Activated CD4-positive, alpha-beta memory T cell treated with anti-CD3 and anti-CD28 coated beads, Interleukin-2, amount 10 ng/mL, durations not matched to agents 7 days and 5 days (primary cell): Measurements from ENCODE around the gene MBD3L5. TPM values are rescaled to one million over a fixed set of nuclear protein-coding genes. Genes with fewer than 3 reads are reported as not detected.
"Not testable (repeated sequence)": the region's sequence is repeated elsewhere in the genome, so short reads cannot be mapped to it uniquely, and the experiment has no call there.

Experiments
- CTCF ChIA-PET: fragments of 350-600 bp; sonication (Branson Sonifier 250); formaldehyde crosslinking; loops from one replicate; lab custom pipeline; 2021; ENCODE audit warnings: antibody characterized with exemption, inconsistent platforms; lab: Charles Lee
- POLR2A ChIA-PET: fragments of 350-600 bp; sonication (Branson Sonifier 250); formaldehyde crosslinking; loops from one replicate; lab custom pipeline; 2021; ENCODE audit warnings: antibody characterized with exemption; lab: Charles Lee
- DNase-seq: peaks from one replicate; pipeline ENCODE4 v3.0.0-alpha.2; 2020
- H3K27ac Mint-ChIP-seq: one replicate; pipeline ENCODE4 v1.8.0; 2021; ENCODE audit warnings: mild to moderate bottlenecking, mixed read lengths
- H3K27me3 Mint-ChIP-seq: one replicate; pipeline ENCODE4 v1.8.0; 2021; ENCODE audit warnings: mixed read lengths
- H3K36me3 Mint-ChIP-seq: one replicate; pipeline ENCODE4 v1.8.0; 2021; ENCODE audit warnings: low read depth, mixed read lengths
- H3K4me1 Mint-ChIP-seq: one replicate; pipeline ENCODE4 v1.8.0; 2021; ENCODE audit warnings: mixed read lengths
- H3K4me3 Mint-ChIP-seq: one replicate; pipeline ENCODE4 v1.8.0; 2021; ENCODE audit warnings: mild to moderate bottlenecking, mixed read lengths
- H3K9me3 Mint-ChIP-seq: one replicate; pipeline ENCODE4 v1.8.0; 2021; ENCODE audit warnings: mixed read lengths
- total RNA-seq, 2 experiments: library from RNA; stranded (reverse); gene quantifications; one replicate each; pipeline ENCODE4 v1.2.3, GENCODE V29; 2021

The MBD3L5 gene
- total RNA-seq, 2 experiments from 2014 or later, result not detected

- not testable (repeated sequence) for H3K27me3 Mint-ChIP-seq
These were observed 28.2 kb downstream of the MBD3L5 start, which contains the start of gene MBD3L3 for GRCh38 chr19:7058576-7058975. Gene MBD3L3 (minus strand): TSS chr19:7058676. CDS start chr19:7058605, 71 bp downstream.

DNA sequence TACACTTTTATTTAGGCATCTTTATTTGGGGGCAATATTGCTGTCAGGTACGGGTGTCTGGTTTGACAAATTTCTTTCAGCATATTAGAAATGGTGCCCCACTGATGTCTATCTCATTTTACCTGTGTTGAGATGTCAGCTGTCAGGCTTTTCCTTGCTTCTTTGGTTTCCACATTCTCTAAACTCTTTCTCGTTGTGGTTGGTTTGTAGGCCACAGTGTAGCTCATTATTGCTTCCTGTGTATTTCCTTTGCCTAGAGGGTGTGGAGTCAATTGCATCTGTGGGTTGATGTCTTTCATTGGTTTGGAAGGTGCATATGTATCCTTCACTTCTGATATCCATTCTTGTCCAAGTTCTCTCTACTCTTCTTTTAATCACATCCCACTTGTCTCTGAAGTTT, 29.6 kb downstream of the MBD3L5 start:
- H3K9me3 Mint-ChIP-seq, CTCF ChIA-PET, H3K4me1 Mint-ChIP-seq, H3K36me3 Mint-ChIP-seq, DNase-seq, H3K27me3 Mint-ChIP-seq, H3K27ac Mint-ChIP-seq, POLR2A ChIA-PET, H3K4me3 Mint-ChIP-seq: not testable (repeated sequence)

More at GRCh38 chr19:7058576-7058975, 28.2 kb downstream of the MBD3L5 start, which contains the start of gene MBD3L3:
- H3K9me3 Mint-ChIP-seq, H3K27ac Mint-ChIP-seq, POLR2A ChIA-PET, H3K36me3 Mint-ChIP-seq, CTCF ChIA-PET, DNase-seq, H3K4me1 Mint-ChIP-seq, H3K4me3 Mint-ChIP-seq: not testable (repeated sequence)

GRCh38 chr19:7063339-7063738, 33.0 kb downstream of the MBD3L5 start:
- DNase-seq, result no peak
- no peaks in the 10 kb centered on the region for H3K9me3 Mint-ChIP-seq
- no peak overlapping the region for H3K27ac Mint-ChIP-seq
- no peak overlapping the region for H3K4me3 Mint-ChIP-seq
- ChIA-PET CTCF (no interaction called here), POLR2A (no interaction called here)
- no peaks in the 10 kb centered on the region for H3K27me3 Mint-ChIP-seq
- no peaks in the 10 kb centered on the region for H3K36me3 Mint-ChIP-seq
- no peaks in the 10 kb centered on the region for H3K4me1 Mint-ChIP-seq

DNA sequence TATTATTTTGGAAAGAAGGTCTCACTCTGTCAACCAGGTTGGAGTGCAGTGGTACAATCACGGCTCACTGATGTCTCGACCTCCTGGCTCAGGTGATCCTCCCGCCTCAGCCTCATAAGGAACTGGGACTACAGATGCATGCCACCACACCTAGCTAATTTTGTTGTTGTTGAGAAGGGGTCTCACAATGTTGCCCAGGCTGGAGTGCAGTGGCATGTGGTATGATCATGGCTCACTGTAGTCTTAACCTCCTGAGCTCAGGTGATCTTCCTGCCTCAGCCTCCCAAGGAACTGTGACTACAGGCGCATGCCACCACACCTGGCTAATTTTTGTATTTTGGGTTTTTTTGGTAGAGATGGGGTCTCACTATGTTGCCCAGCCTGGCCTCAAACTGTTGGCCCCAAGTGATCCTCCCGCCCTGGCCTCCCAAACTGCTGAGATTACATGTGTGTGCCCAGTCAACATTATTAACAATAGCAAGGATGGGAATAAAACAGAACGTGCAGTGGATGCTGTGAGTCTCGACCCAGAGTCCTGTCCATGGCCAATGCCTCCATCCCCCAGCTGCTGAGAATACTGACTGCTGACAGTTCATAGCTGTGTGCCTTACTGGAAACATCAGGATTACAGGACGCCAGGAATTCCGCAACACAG, 33.5 kb downstream of the MBD3L5 start:
- POLR2A ChIA-PET, result no interaction called here
- no peak for DNase-seq
- Mint-ChIP-seq H3K4me3 (no peak overlapping the region), H3K36me3 (peaks cover under 1% of the 10 kb centered on the region), H3K27ac (no peak overlapping the region), H3K9me3 (peaks cover under 1% of the 10 kb centered on the region), H3K4me1 (peaks cover 4% of the 10 kb centered on the region), H3K27me3 (no peaks in the 10 kb centered on the region)
- CTCF ChIA-PET, result no interaction called here

DNA sequence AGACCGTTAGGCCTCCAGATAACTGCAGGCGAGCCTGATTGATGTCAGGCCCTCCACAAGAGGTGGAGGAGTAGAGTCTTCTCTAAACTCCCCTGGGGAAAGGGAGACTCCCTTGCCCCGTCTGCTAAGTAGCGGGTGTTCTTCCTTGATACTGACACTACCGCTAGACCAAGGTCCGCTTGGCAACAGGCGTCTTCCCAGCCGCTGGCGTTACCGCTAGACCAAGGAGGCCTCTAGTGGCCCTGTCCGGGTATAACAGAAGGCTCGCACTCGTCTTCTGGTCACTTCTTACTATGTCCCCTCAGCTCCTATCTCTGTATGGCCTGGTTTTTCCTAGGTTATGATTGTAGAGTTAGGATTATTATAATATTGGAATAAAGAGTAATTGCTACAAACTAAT, 36.7 kb downstream of the MBD3L5 start:
- H3K9me3 Mint-ChIP-seq, H3K27me3 Mint-ChIP-seq, POLR2A ChIA-PET, DNase-seq, H3K27ac Mint-ChIP-seq, H3K4me3 Mint-ChIP-seq, CTCF ChIA-PET: not testable (repeated sequence)
- Mint-ChIP-seq H3K4me1 (peaks cover 19% of the 10 kb centered on the region), H3K36me3 (peaks cover 22% of the 10 kb centered on the region)

DNA sequence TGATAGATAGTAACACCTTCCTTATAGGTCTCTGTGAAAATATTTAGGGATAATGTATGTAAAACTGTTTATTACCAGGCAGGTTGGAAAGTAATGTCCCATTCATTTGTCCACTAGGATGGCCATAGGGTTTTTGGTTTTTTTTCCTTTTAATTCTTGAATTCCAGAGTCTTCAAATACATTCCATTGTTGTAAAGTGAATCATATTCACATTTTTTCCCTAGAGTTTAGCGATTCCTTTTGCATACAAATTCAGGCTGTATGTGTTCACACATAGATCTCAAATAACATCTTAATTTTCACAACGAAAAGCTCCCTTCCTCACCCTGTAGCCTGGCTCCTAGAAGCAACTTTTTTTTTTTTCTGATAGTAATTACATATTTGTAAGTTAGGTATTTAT, 37.3 kb downstream of the MBD3L5 start:
- H3K27me3 Mint-ChIP-seq, result no peaks in the 10 kb centered on the region
- H3K36me3 Mint-ChIP-seq, result peaks cover 28% of the 10 kb centered on the region
- ChIA-PET CTCF (interaction anchor here (1.7 to 3.3 kb wide), 3 partner anchors 32 to 55 kb away, joined by 4 to 12 read pairs (median 11); no protein-coding TSS in a partner anchor), POLR2A (interaction anchor here (3.1 kb wide), 1 partner anchor 31 kb away, joined by 38 read pairs; no protein-coding TSS in a partner anchor)
- no peak overlapping the region for H3K27ac Mint-ChIP-seq
- H3K4me3 Mint-ChIP-seq, result no peak overlapping the region
- no peak for DNase-seq
- peaks cover 6% of the 10 kb centered on the region for H3K9me3 Mint-ChIP-seq
- peaks cover 24% of the 10 kb centered on the region for H3K4me1 Mint-ChIP-seq

- no peaks in the 10 kb centered on the region for H3K27me3 Mint-ChIP-seq
These were observed 38.2 kb downstream of the MBD3L5 start for GRCh38 chr19:7068599-7068998.

GRCh38 chr19:7069042-7069903, 38.9 kb downstream of the MBD3L5 start, which contains the start of gene ZNF557:
Gene ZNF557 (plus strand): TSS chr19:7069703. CDS start chr19:7075075, 5,372 bp downstream.
- H3K9me3 Mint-ChIP-seq, result peaks cover 10% of the 10 kb centered on the region
- no peaks in the 10 kb centered on the region for H3K27me3 Mint-ChIP-seq
- peaks cover 41% of the 10 kb centered on the region for H3K36me3 Mint-ChIP-seq
- DNase-seq, result peak; percentile 99
- H3K4me3 Mint-ChIP-seq, result peak within 1 kb of the TSS; percentile 96
- CTCF ChIA-PET, result interaction anchor here (0.8 to 3.3 kb wide), 6 partner anchors 30 to 933 kb away, joined by 3 to 12 read pairs (median 6); no protein-coding TSS in a partner anchor
- H3K4me1 Mint-ChIP-seq, result peaks cover 24% of the 10 kb centered on the region
- POLR2A ChIA-PET, result interaction anchor here (0.9 to 3.1 kb wide), 15 partner anchors 9 to 800 kb away, joined by 3 to 38 read pairs (median 4); partner anchors contain the start of genes ARHGEF18, GPR108, PET100 and SH2D3A
- peak within 1 kb of the TSS; percentile 91 for H3K27ac Mint-ChIP-seq

More at GRCh38 chr19:7068599-7068998, 38.2 kb downstream of the MBD3L5 start:
- Mint-ChIP-seq H3K4me1 (peaks cover 24% of the 10 kb centered on the region), H3K4me3 (peak overlapping the region; percentile 96), H3K36me3 (peaks cover 34% of the 10 kb centered on the region), H3K27ac (peak overlapping the region; percentile 91), H3K9me3 (peaks cover 8% of the 10 kb centered on the region)
- DNase-seq, result no peak
- ChIA-PET POLR2A (interaction anchor here (0.9 to 3.1 kb wide), 10 partner anchors 13 to 800 kb away, joined by 3 to 38 read pairs (median 4); partner anchors contain the start of genes ARHGEF18 and SH2D3A), CTCF (interaction anchor here (1.0 to 3.3 kb wide), 5 partner anchors 31 to 934 kb away, joined by 3 to 12 read pairs (median 7); no protein-coding TSS in a partner anchor)

DNA sequence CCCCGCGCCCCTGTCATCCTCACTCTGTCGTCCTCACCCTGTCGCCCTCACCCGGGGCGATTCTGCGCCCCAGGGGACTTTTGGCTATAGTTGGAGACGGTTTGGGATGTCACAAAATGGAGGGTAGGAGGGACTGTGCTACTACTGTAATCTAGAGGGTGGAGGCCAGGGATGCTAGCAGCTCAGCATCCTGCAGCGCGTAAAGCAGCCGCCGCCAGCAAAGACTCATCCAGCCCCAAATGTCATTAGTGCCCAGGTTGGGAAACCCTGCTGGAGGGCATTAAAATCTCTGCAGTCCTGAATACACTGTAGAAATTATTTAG, 39.5 kb downstream of the MBD3L5 start:
- peak overlapping the region; percentile 96 for H3K4me3 Mint-ChIP-seq
- peaks cover 47% of the 10 kb centered on the region for H3K36me3 Mint-ChIP-seq
- DNase-seq, result no peak
- peaks cover 24% of the 10 kb centered on the region for H3K4me1 Mint-ChIP-seq
- no peaks in the 10 kb centered on the region for H3K27me3 Mint-ChIP-seq
- ChIA-PET POLR2A (interaction anchor here (1.0 to 3.1 kb wide), 15 partner anchors 8 to 799 kb away, joined by 3 to 38 read pairs (median 4); partner anchors contain the start of genes ARHGEF18, GPR108, PET100 and SH2D3A), CTCF (interaction anchor here (0.8 to 3.3 kb wide), 4 partner anchors 29 to 207 kb away, joined by 3 to 11 read pairs (median 5); no protein-coding TSS in a partner anchor)
- peaks cover 10% of the 10 kb centered on the region for H3K9me3 Mint-ChIP-seq
- H3K27ac Mint-ChIP-seq, result peak overlapping the region; percentile 91

GRCh38 chr19:7072541-7072940, 42.2 kb downstream of the MBD3L5 start:
- no peak for DNase-seq
- H3K9me3 Mint-ChIP-seq, result peaks cover 16% of the 10 kb centered on the region
- peaks cover 24% of the 10 kb centered on the region for H3K4me1 Mint-ChIP-seq
- H3K36me3 Mint-ChIP-seq, result peaks cover 73% of the 10 kb centered on the region
- H3K27ac Mint-ChIP-seq, result no peak overlapping the region
- ChIA-PET CTCF (no interaction called here), POLR2A (no interaction called here)
- H3K27me3 Mint-ChIP-seq, result no peaks in the 10 kb centered on the region
- H3K4me3 Mint-ChIP-seq, result peak overlapping the region; percentile 43

GRCh38 chr19:7074705-7075282, 44.4 kb downstream of the MBD3L5 start:
- ChIA-PET CTCF (interaction anchor here (0.6 kb wide), 1 partner anchor 814 kb away, joined by 3 read pairs; no protein-coding TSS in a partner anchor), POLR2A (no interaction called here)
- peaks cover 17% of the 10 kb centered on the region for H3K4me1 Mint-ChIP-seq
- DNase-seq, result no peak
- no peak overlapping the region for H3K4me3 Mint-ChIP-seq
- no peaks in the 10 kb centered on the region for H3K27me3 Mint-ChIP-seq
- peaks cover 30% of the 10 kb centered on the region for H3K9me3 Mint-ChIP-seq
- no peak overlapping the region for H3K27ac Mint-ChIP-seq
- peaks cover 88% of the 10 kb centered on the region for H3K36me3 Mint-ChIP-seq

- Mint-ChIP-seq H3K4me3 (no peak overlapping the region), H3K27ac (no peak overlapping the region), H3K9me3 (peaks cover 40% of the 10 kb centered on the region), H3K27me3 (no peaks in the 10 kb centered on the region), H3K4me1 (peaks cover 6% of the 10 kb centered on the region), H3K36me3 (peaks cover 89% of the 10 kb centered on the region)
- no peak for DNase-seq
- POLR2A ChIA-PET, result no interaction called here
- CTCF ChIA-PET, result no interaction called here
These were observed 45.8 kb downstream of the MBD3L5 start for GRCh38 chr19:7076151-7076550.
